Neural crest cell (in vitro differentiated cells): ENCODE data around the gene MYMK. TPM values are rescaled to one million over a fixed set of nuclear protein-coding genes. Genes with fewer than 3 reads are reported as not detected.
A peak's percentile ranks its signal among the peaks of the same experiment; 100 is the strongest.

Experiments
- DNase-seq: peaks from one replicate; pipeline ENCODE4 v3.0.0; 2021; ENCODE audit warnings: low read depth, mixed read lengths, low spot score
- H3K27ac Mint-ChIP-seq: one replicate; pipeline ENCODE4 v1.8.0; 2021; ENCODE audit warnings: mild to moderate bottlenecking, mixed read lengths; ENCODE audit not compliant: unreplicated experiment
- H3K27me3 Mint-ChIP-seq: 2 replicates; pipeline ENCODE4 v1.8.0; 2021; ENCODE audit warnings: low read depth, mild to moderate bottlenecking, mixed read lengths
- H3K36me3 Mint-ChIP-seq: 2 replicates; pipeline ENCODE4 v1.8.0; 2021; ENCODE audit warnings: low read depth, mild to moderate bottlenecking, mixed read lengths
- H3K4me1 Mint-ChIP-seq: 2 replicates; pipeline ENCODE4 v1.8.0; 2021; ENCODE audit warnings: mixed read lengths
- H3K4me3 Mint-ChIP-seq: one replicate; pipeline ENCODE4 v1.8.0; 2021; ENCODE audit warnings: mild to moderate bottlenecking, mixed read lengths
- H3K9me3 Mint-ChIP-seq: 2 replicates; pipeline ENCODE4 v1.8.0; 2021; ENCODE audit warnings: mixed read lengths
- CTCF ChIP-seq: fragments of 200-600 bp; sonication (generic); conservative IDR thresholded peaks from 2 replicates; pipeline ENCODE4 v1.5.0; 2021; ENCODE audit warnings: antibody characterized with exemption, mild to moderate bottlenecking
- total RNA-seq: library from RNA; stranded (reverse); gene quantifications from 2 replicates; pipeline ENCODE4 v1.2.1, GENCODE V29; 2021

Gene MYMK
- total RNA-seq, 1 donor from 2014 or later = not detected

GRCh38 chr9:133547116-133547515 lies 22.4 kb upstream of the MYMK start:
- Mint-ChIP-seq H3K27me3 (no peaks in the 10 kb centered on the region), H3K4me1 (peaks cover 5% of the 10 kb centered on the region)
- TF ChIP-seq CTCF = no peak

GRCh38 chr9:133546287-133546680 lies 21.5 kb upstream of the MYMK start:
- Mint-ChIP-seq H3K4me3 (no peak overlapping the region), H3K27ac (no peak overlapping the region), H3K36me3 (no peaks in the 10 kb centered on the region), H3K4me1 (peaks cover 4% of the 10 kb centered on the region), H3K9me3 (no peaks in the 10 kb centered on the region), H3K27me3 (no peaks in the 10 kb centered on the region)
- no peak for TF ChIP-seq CTCF
- DNase-seq = no peak

More at GRCh38 chr9:133547116-133547515, 22.4 kb upstream of the MYMK start:
- no peak for DNase-seq
- Mint-ChIP-seq H3K27ac (no peak overlapping the region), H3K9me3 (no peaks in the 10 kb centered on the region), H3K4me3 (no peak overlapping the region), H3K36me3 (no peaks in the 10 kb centered on the region)

- Mint-ChIP-seq H3K4me1 (peaks cover 4% of the 10 kb centered on the region), H3K4me3 (no peak overlapping the region), H3K27ac (peak overlapping the region; percentile 35), H3K27me3 (no peaks in the 10 kb centered on the region), H3K9me3 (no peaks in the 10 kb centered on the region), H3K36me3 (no peaks in the 10 kb centered on the region)
- no peak for DNase-seq
- TF ChIP-seq CTCF = no peak
These were observed 20.9 kb upstream of the MYMK start for GRCh38 chr9:133545494-133546286.

- no peak for DNase-seq
These were observed 19.2 kb upstream of the MYMK start for GRCh38 chr9:133543772-133544467.

GRCh38 chr9:133542002-133542401 lies 17.2 kb upstream of the MYMK start:
- no peak for TF ChIP-seq CTCF
- Mint-ChIP-seq H3K4me1 (peaks cover 12% of the 10 kb centered on the region), H3K27ac (no peak overlapping the region), H3K4me3 (no peak overlapping the region), H3K36me3 (no peaks in the 10 kb centered on the region), H3K9me3 (no peaks in the 10 kb centered on the region), H3K27me3 (peaks cover 4% of the 10 kb centered on the region)
- DNase-seq = no peak

More at GRCh38 chr9:133543772-133544467, 19.2 kb upstream of the MYMK start:
- H3K27ac Mint-ChIP-seq = peak overlapping the region; percentile 86
- H3K36me3 Mint-ChIP-seq = no peaks in the 10 kb centered on the region
- H3K4me3 Mint-ChIP-seq = no peak overlapping the region
- H3K9me3 Mint-ChIP-seq = no peaks in the 10 kb centered on the region
- no peak for TF ChIP-seq CTCF
- H3K4me1 Mint-ChIP-seq = peaks cover 16% of the 10 kb centered on the region
- peaks cover 4% of the 10 kb centered on the region for H3K27me3 Mint-ChIP-seq
